MM.1S (cell line): ENCODE measurements around the gene TMEM272.

Experiments used
- DNase-seq: peaks from one replicate; pipeline ENCODE4 v3.0.0-alpha.2; 2015
- H2AFZ ChIP-seq: fragments of 300-600 bp; sonication (generic); 2 replicates; pipeline ENCODE4 v1.6.0; 2016; ENCODE audit warnings: antibody characterized with exemption, low read length
- H3F3A ChIP-seq: fragments of 300-600 bp; sonication (generic); 2 replicates; pipeline ENCODE4 v1.6.1; 2016; ENCODE audit warnings: mild to moderate bottlenecking, antibody characterized with exemption, low read length, moderate library complexity, mixed read lengths; ENCODE audit not compliant: insufficient read depth
- H3K27ac ChIP-seq: fragments of 300-600 bp; sonication (generic); 2 replicates; pipeline ENCODE4 v1.5.1; 2016; ENCODE audit warnings: mild to moderate bottlenecking, low read length
- H3K27me3 ChIP-seq: fragments of 300-600 bp; sonication (generic); replicated peaks from 2 replicates; pipeline ENCODE4 v1.6.0; 2016; ENCODE audit warnings: low read length; ENCODE audit not compliant: insufficient read depth
- H3K36me3 ChIP-seq: fragments of 300-600 bp; sonication (generic); replicated peaks from 2 replicates; pipeline ENCODE4 v1.6.1; 2016; ENCODE audit warnings: mild to moderate bottlenecking, low read length, mixed read lengths; ENCODE audit not compliant: insufficient read depth
- H3K4me1 ChIP-seq: fragments of 300-600 bp; sonication (generic); 2 replicates; pipeline ENCODE4 v1.6.1; 2016; ENCODE audit warnings: low read length, mixed read lengths
- H3K4me2 ChIP-seq: fragments of 300-600 bp; sonication (generic); 2 replicates; pipeline ENCODE4 v1.6.0; 2016; ENCODE audit warnings: low read depth, low read length
- H3K4me3 ChIP-seq: fragments of 300-600 bp; sonication (generic); 2 replicates; pipeline ENCODE4 v1.5.1; 2016; ENCODE audit warnings: low read length, mixed read lengths
- H3K79me2 ChIP-seq: fragments of 300-600 bp; sonication (generic); 2 replicates; pipeline ENCODE4 v1.6.1; 2016; ENCODE audit warnings: mixed run types, low read length, mixed read lengths
- H3K9ac ChIP-seq: fragments of 300-600 bp; sonication (generic); 2 replicates; pipeline ENCODE4 v1.6.1; 2016; ENCODE audit warnings: low read length, mixed read lengths
- H3K9me2 ChIP-seq: fragments of 300-600 bp; sonication (generic); replicated peaks from 2 replicates; pipeline ENCODE4 v1.6.1; 2016; ENCODE audit warnings: mild to moderate bottlenecking, low read length, mixed read lengths; ENCODE audit not compliant: insufficient read depth
- H3K9me3 ChIP-seq: fragments of 300-600 bp; sonication (generic); replicated peaks from 2 replicates; pipeline ENCODE4 v1.6.1; 2016; ENCODE audit warnings: mild to moderate bottlenecking, low read length, mixed read lengths; ENCODE audit not compliant: insufficient read depth
- H4K20me1 ChIP-seq: fragments of 300-600 bp; sonication (generic); 2 replicates; pipeline ENCODE4 v1.6.1; 2016; ENCODE audit warnings: mild to moderate bottlenecking, low read length, moderate library complexity, mixed read lengths; ENCODE audit not compliant: insufficient read depth
- EZH2 ChIP-seq: fragments of 300-600 bp; sonication (generic); optimal IDR thresholded peaks from 2 replicates; pipeline ENCODE3; 2017; ENCODE audit warnings: low read depth, mild to moderate bottlenecking, antibody characterized with exemption, low read length, mixed read lengths
- EZH2phosphoT487 ChIP-seq: fragments of 300-600 bp; sonication (generic); IDR thresholded peaks from 2 replicates; pipeline ENCODE4 v1.6.1; 2018; ENCODE audit warnings: antibody characterized with exemption, low read length
- TF ChIP-seq, protein P1 (sequence below): fragments of 300-600 bp; sonication (generic); IDR thresholded peaks from 2 replicates; pipeline ENCODE4 v1.5.1; 2016; ENCODE audit warnings: antibody characterized with exemption, low read length, mixed read lengths

Gene TMEM272

DNA sequence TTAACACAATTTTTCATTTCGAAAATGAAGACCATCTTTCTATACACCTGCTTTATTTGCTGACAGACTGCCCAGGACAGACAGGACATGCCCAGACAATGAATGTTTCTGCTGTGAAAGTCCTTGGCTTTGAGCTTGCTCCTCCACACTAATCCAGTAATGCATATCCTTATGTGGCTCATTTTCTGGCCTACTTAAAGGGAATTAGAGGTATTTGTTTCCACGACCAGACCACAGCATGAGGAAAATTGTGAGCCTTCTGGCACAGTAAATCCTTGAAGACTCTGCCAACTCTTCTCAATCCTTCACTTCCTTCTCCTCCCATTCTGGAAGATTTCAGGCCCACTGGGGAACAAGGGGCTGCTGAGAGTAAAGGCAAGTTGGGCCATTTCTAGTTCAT lies 42.5 kb upstream of the TMEM272 start:
- Histone ChIP-seq H4K20me1 (no peaks in the 10 kb centered on the region), H3F3A (no peaks in the 10 kb centered on the region), H3K27ac (no peak overlapping the region), H3K4me1 (no peaks in the 10 kb centered on the region), H3K9ac (no peak overlapping the region), H3K4me2 (no peak overlapping the region), H3K9me3 (no peaks in the 10 kb centered on the region), H3K36me3 (no peaks in the 10 kb centered on the region), H3K79me2 (no peaks in the 10 kb centered on the region), H2AFZ (no peak overlapping the region), H3K9me2 (no peaks in the 10 kb centered on the region), H3K27me3 (no peaks in the 10 kb centered on the region), H3K4me3 (no peak overlapping the region)
- no peak for DNase-seq
- TF ChIP-seq, protein P1, sequence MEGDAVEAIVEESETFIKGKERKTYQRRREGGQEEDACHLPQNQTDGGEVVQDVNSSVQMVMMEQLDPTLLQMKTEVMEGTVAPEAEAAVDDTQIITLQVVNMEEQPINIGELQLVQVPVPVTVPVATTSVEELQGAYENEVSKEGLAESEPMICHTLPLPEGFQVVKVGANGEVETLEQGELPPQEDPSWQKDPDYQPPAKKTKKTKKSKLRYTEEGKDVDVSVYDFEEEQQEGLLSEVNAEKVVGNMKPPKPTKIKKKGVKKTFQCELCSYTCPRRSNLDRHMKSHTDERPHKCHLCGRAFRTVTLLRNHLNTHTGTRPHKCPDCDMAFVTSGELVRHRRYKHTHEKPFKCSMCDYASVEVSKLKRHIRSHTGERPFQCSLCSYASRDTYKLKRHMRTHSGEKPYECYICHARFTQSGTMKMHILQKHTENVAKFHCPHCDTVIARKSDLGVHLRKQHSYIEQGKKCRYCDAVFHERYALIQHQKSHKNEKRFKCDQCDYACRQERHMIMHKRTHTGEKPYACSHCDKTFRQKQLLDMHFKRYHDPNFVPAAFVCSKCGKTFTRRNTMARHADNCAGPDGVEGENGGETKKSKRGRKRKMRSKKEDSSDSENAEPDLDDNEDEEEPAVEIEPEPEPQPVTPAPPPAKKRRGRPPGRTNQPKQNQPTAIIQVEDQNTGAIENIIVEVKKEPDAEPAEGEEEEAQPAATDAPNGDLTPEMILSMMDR: no peak
- no peak for TF ChIP-seq EZH2
- no peak for TF ChIP-seq EZH2phosphoT487

DNA sequence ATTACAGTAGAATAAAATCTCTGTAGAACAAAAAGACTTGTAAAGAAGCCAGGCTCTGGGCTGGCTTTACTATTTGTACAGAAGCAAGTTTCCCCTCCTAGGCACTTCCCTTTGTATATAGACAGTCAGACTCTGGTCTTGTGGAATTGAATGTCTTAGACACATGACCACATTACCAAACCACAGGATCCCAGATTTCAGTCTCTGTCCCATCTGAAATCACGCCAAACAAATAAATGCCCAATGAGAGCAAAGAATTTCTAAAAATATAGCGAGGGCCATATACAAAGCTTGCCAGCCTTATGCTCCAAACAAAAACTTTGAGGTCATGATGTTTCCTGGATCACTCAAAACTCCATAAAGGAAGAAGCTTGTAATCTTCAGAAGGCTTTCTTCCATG lies 40.7 kb upstream of the TMEM272 start:
- H3K27me3 ChIP-seq: no peaks in the 10 kb centered on the region
- TF ChIP-seq, protein P1: no peak
- TF ChIP-seq EZH2phosphoT487: no peak
- no peak for TF ChIP-seq EZH2
- no peaks in the 10 kb centered on the region for H4K20me1 ChIP-seq
- H3K4me2 ChIP-seq: no peak overlapping the region
- no peaks in the 10 kb centered on the region for H3K4me1 ChIP-seq
- no peaks in the 10 kb centered on the region for H3K79me2 ChIP-seq
- no peak overlapping the region for H2AFZ ChIP-seq
- no peaks in the 10 kb centered on the region for H3K9me2 ChIP-seq
- no peaks in the 10 kb centered on the region for H3F3A ChIP-seq
- H3K9me3 ChIP-seq: no peaks in the 10 kb centered on the region
- H3K9ac ChIP-seq: no peak overlapping the region
- DNase-seq: no peak
- H3K27ac ChIP-seq: no peak overlapping the region
- no peak overlapping the region for H3K4me3 ChIP-seq
- H3K36me3 ChIP-seq: no peaks in the 10 kb centered on the region

DNA sequence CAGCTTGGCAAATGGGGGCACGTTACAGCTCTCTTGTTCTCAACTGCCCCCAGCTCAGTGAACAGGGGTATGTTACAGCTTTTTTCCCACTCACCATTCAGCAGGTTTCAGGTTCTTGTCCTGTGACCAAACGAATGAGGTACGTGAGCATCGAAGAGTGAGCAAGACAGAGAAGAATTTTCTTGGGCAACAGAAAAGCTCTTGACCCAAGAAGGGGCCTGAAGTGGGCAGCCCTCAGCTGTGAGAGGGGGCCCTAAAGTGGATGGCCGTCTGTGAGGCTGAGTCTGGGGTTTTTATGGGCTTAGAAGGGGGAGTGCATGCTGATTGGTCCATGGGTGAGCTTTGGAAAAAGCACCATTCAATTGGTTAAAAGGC lies 38.2 kb upstream of the TMEM272 start:
- H3K36me3 ChIP-seq: no peaks in the 10 kb centered on the region
- H3K4me3 ChIP-seq: no peak overlapping the region
- H3F3A ChIP-seq: no peaks in the 10 kb centered on the region
- no peak overlapping the region for H3K4me2 ChIP-seq
- H3K9me3 ChIP-seq: no peaks in the 10 kb centered on the region
- H3K79me2 ChIP-seq: no peaks in the 10 kb centered on the region
- H3K9me2 ChIP-seq: no peaks in the 10 kb centered on the region
- TF ChIP-seq EZH2phosphoT487 (no peak), EZH2 (no peak)
- TF ChIP-seq, protein P1: no peak
- no peak for DNase-seq
- no peaks in the 10 kb centered on the region for H3K4me1 ChIP-seq
- no peaks in the 10 kb centered on the region for H3K27me3 ChIP-seq
- H2AFZ ChIP-seq: no peak overlapping the region
- no peak overlapping the region for H3K27ac ChIP-seq
- no peak overlapping the region for H3K9ac ChIP-seq
- H4K20me1 ChIP-seq: no peaks in the 10 kb centered on the region
